HL-60 (cell line): ENCODE measurements around the gene FYN.

Experiments used
- DNase-seq, 2 experiments: peaks; one replicate each; pipeline ENCODE4 v3.0.0-alpha.2; 2010 to 2020; ENCODE audit warnings: low read depth in 1 of 2, low spot score in 1 of 2
- H3K27ac ChIP-seq: fragments of 250-450 bp; sonication (Bioruptor Pico); replicated peaks from 2 replicates; pipeline ENCODE4 v1.5.1; 2020; ENCODE audit warnings: mild to moderate bottlenecking, moderate library complexity
- H3K27me3 ChIP-seq: fragments of 250-450 bp; sonication (Bioruptor Pico); 2 replicates; pipeline ENCODE4 v1.5.1; 2021; ENCODE audit warnings: mild to moderate bottlenecking, moderate library complexity; ENCODE audit not compliant: insufficient read depth, poor library complexity, severe bottlenecking
- H3K4me3 ChIP-seq: replicated peaks from 2 replicates; pipeline ENCODE4 v1.5.1; 2011; ENCODE audit warnings: mild to moderate bottlenecking, control low read depth, low read length; ENCODE audit not compliant: insufficient read depth
- GABPA ChIP-seq: IDR thresholded peaks from 2 replicates; pipeline ENCODE4 v1.6.1; 2012; ENCODE audit warnings: low read depth
- POLR2AphosphoS5 ChIP-seq: IDR thresholded peaks from 2 replicates; pipeline ENCODE4 v1.6.1; 2012; ENCODE audit warnings: low read depth
- SPI1 ChIP-seq: IDR thresholded peaks from 2 replicates; pipeline ENCODE4 v1.6.1; 2012; ENCODE audit warnings: low read depth, mild to moderate bottlenecking, borderline replicate concordance
- TF ChIP-seq, protein P1 (sequence below): IDR thresholded peaks from 2 replicates; pipeline ENCODE4 v1.6.1; 2012; ENCODE audit warnings: low read depth; ENCODE audit not compliant: insufficient replicate concordance
- TF ChIP-seq, protein P2 (sequence below): IDR thresholded peaks from one replicate; pipeline ENCODE4 v1.5.1; 2011; ENCODE audit warnings: low read length, control low read depth, inconsistent platforms; ENCODE audit not compliant: insufficient read depth

The FYN gene

DNA sequence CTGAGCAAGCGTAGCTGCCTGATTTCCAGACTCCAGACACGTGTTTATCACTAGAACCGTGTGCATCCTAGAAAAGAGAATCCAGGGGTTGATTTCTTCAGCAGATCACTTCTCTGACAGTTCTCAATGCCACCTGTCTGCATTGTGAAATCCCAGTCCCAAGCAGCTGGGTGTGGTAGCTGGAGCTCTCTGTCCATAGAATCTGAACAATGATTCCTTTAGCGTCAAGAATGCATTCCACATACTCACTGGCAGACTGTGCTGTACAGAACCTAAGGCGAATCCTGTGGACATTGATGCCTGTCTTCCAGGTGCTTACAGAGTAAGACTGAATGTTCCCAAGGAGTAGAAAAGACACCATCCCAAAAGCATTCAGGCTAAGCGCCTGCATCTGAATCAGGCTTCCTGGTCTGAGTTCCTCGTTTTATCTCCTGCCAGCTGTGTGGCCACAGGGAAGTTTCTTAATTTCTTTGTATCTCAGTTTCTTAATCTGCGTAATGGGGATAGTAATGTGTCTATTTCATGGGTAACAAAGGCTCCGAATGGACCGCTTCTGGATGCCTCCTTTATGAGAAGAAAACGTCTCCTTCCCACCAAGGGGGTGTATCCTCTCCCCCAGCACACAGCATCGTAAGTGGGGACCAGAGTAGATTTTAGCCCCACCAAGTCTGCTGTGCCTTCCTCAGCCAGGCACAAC is 257.2 kb downstream of the FYN start:
- Histone ChIP-seq H3K27ac (no peak overlapping the region), H3K27me3 (no peaks in the 10 kb centered on the region), H3K4me3 (no peak overlapping the region)
- DNase-seq = no peak
- TF ChIP-seq POLR2AphosphoS5 = no peak
- TF ChIP-seq, protein P1, sequence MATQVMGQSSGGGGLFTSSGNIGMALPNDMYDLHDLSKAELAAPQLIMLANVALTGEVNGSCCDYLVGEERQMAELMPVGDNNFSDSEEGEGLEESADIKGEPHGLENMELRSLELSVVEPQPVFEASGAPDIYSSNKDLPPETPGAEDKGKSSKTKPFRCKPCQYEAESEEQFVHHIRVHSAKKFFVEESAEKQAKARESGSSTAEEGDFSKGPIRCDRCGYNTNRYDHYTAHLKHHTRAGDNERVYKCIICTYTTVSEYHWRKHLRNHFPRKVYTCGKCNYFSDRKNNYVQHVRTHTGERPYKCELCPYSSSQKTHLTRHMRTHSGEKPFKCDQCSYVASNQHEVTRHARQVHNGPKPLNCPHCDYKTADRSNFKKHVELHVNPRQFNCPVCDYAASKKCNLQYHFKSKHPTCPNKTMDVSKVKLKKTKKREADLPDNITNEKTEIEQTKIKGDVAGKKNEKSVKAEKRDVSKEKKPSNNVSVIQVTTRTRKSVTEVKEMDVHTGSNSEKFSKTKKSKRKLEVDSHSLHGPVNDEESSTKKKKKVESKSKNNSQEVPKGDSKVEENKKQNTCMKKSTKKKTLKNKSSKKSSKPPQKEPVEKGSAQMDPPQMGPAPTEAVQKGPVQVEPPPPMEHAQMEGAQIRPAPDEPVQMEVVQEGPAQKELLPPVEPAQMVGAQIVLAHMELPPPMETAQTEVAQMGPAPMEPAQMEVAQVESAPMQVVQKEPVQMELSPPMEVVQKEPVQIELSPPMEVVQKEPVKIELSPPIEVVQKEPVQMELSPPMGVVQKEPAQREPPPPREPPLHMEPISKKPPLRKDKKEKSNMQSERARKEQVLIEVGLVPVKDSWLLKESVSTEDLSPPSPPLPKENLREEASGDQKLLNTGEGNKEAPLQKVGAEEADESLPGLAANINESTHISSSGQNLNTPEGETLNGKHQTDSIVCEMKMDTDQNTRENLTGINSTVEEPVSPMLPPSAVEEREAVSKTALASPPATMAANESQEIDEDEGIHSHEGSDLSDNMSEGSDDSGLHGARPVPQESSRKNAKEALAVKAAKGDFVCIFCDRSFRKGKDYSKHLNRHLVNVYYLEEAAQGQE = no peak
- TF ChIP-seq, protein P2, sequence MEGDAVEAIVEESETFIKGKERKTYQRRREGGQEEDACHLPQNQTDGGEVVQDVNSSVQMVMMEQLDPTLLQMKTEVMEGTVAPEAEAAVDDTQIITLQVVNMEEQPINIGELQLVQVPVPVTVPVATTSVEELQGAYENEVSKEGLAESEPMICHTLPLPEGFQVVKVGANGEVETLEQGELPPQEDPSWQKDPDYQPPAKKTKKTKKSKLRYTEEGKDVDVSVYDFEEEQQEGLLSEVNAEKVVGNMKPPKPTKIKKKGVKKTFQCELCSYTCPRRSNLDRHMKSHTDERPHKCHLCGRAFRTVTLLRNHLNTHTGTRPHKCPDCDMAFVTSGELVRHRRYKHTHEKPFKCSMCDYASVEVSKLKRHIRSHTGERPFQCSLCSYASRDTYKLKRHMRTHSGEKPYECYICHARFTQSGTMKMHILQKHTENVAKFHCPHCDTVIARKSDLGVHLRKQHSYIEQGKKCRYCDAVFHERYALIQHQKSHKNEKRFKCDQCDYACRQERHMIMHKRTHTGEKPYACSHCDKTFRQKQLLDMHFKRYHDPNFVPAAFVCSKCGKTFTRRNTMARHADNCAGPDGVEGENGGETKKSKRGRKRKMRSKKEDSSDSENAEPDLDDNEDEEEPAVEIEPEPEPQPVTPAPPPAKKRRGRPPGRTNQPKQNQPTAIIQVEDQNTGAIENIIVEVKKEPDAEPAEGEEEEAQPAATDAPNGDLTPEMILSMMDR = no peak
- no peak for TF ChIP-seq SPI1
- TF ChIP-seq GABPA = no peak

DNA sequence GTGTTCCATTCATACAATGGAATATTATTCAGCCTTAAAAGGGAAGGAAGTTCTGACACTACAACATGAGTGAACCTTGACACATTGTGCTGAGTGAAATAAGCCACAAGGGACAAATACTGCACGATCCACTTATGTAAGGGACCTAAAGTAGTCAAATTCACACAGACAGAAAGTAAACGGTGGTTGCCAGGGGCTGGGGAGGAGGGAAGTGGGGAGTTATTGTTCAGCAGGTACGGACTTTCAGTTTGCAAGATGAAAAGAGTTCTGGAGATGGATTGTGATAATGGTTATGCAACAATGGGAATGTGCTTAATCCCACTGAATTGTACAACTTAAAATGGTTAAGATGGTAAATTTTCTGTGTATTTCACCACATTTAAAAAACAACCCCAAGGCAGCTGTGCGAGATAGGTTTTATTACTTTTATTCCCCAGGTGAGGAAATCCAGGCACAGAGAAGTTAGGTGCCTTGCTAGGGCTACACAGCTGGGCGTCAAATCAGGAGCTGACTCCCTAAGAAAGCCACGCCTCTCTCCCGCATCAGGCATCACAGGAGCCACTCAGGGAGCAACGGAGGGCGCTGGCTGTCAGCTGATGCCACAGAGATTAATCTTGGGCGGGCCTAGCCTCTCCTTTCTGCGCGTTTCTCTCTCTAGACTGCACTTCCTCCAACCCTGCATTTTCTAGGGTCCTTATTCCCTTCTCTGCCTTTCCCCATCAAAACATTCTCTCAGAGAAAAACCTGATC is 258.2 kb downstream of the FYN start:
- TF ChIP-seq SPI1 (no peak), GABPA (no peak)
- TF ChIP-seq, protein P2 = no peak
- no peak overlapping the region for H3K4me3 ChIP-seq
- no peaks in the 10 kb centered on the region for H3K27me3 ChIP-seq
- DNase-seq = no peak
- no peak overlapping the region for H3K27ac ChIP-seq

DNA sequence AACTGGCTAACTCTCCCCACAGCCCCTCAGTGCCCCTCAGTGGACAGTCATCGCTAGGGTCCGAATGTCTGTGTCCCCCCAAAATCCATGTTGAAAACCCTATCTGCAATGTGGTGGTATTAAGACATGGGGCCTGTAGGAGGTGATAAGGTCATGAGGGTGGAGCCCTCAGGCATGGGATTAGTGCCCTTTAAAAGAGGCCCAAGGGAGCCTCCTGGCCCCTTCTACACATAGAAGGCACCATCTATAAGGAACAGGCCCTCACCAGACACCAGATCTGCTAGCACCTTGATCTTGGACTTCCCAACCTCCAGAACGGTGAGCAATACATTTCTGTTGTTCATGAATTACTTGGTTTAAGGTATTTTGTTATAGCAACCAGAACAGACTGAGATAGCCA is 260.9 kb downstream of the FYN start:
- H3K4me3 ChIP-seq = no peak overlapping the region
- no peak for DNase-seq
- H3K27ac ChIP-seq = no peak overlapping the region
- H3K27me3 ChIP-seq = no peaks in the 10 kb centered on the region
- TF ChIP-seq SPI1 (no peak), GABPA (no peak), POLR2AphosphoS5 (no peak)
- TF ChIP-seq, protein P1 = no peak
- TF ChIP-seq, protein P2 = no peak
